OCI-LY1 (cell line): ENCODE measurements around the gene NCSTN.

Source experiments
- H2AFZ ChIP-seq: fragments of 200-600 bp; sonication (generic), shearing (Covaris generic); 2 replicates; pipeline ENCODE4 v1.6.0; 2014; ENCODE audit warnings: antibody characterized with exemption, mild to moderate bottlenecking, low read length
- H3F3A ChIP-seq: fragments of 200-600 bp; sonication (generic), shearing (Covaris generic); 2 replicates; pipeline ENCODE4 v1.6.0; 2014; ENCODE audit warnings: mild to moderate bottlenecking, antibody characterized with exemption, low read length, moderate library complexity; ENCODE audit not compliant: insufficient read depth
- H3K27ac ChIP-seq: fragments of 200-600 bp; sonication (generic); 2 replicates; pipeline ENCODE4 v1.5.1; 2014; ENCODE audit warnings: low read length, mixed run types, mild to moderate bottlenecking, low read depth; ENCODE audit not compliant: poor library complexity, severe bottlenecking
- H3K27me3 ChIP-seq: fragments of 200-600 bp; sonication (generic); 2 replicates; pipeline ENCODE4 v1.6.0; 2014; ENCODE audit warnings: antibody characterized with exemption, mild to moderate bottlenecking, low read length, moderate library complexity; ENCODE audit not compliant: insufficient read depth
- H3K36me3 ChIP-seq: fragments of 200-600 bp; sonication (generic); 2 replicates; pipeline ENCODE4 v1.6.1; 2014; ENCODE audit warnings: mild to moderate bottlenecking, antibody characterized with exemption, low read length, moderate library complexity, mixed read lengths; ENCODE audit not compliant: insufficient read depth
- H3K4me1 ChIP-seq: fragments of 200-600 bp; sonication (generic); 2 replicates; pipeline ENCODE4 v1.5.1; 2014; ENCODE audit warnings: mild to moderate bottlenecking, low read length, moderate library complexity; ENCODE audit not compliant: insufficient read depth, severe bottlenecking
- H3K4me2 ChIP-seq: fragments of 200-600 bp; sonication (generic), shearing (Covaris generic); 2 replicates; pipeline ENCODE4 v1.6.1; 2014; ENCODE audit warnings: low read length
- H3K4me3 ChIP-seq: fragments of 200-600 bp; sonication (generic); 2 replicates; pipeline ENCODE4 v1.5.1; 2014; ENCODE audit warnings: low read length, low read depth, mild to moderate bottlenecking, mixed read lengths; ENCODE audit not compliant: poor library complexity, severe bottlenecking
- H3K79me2 ChIP-seq: fragments of 200-600 bp; shearing (Covaris generic); 2 replicates; pipeline ENCODE4 v1.6.1; 2016; ENCODE audit warnings: mixed run types, low read length, mixed read lengths; ENCODE audit not compliant: insufficient read depth
- H3K9ac ChIP-seq: fragments of 200-600 bp; sonication (generic), shearing (Covaris generic); 2 replicates; pipeline ENCODE4 v1.6.1; 2014; ENCODE audit warnings: mild to moderate bottlenecking, low read length, mixed read lengths
- H3K9me2 ChIP-seq: fragments of 200-600 bp; sonication (generic), shearing (Covaris generic); 2 replicates; pipeline ENCODE4 v1.6.1; 2014; ENCODE audit warnings: low read depth, mild to moderate bottlenecking, low read length, mixed read lengths
- H3K9me3 ChIP-seq: fragments of 200-600 bp; shearing (Covaris generic); 2 replicates; pipeline ENCODE4 v1.6.1; 2014; ENCODE audit warnings: low read length, mixed read lengths
- H4K20me1 ChIP-seq: fragments of 200-600 bp; sonication (generic), shearing (Covaris generic); 2 replicates; pipeline ENCODE4 v1.6.0; 2016; ENCODE audit warnings: mild to moderate bottlenecking, low read length; ENCODE audit not compliant: insufficient read depth
- CTCF ChIP-seq: fragments of 200-600 bp; sonication (generic), shearing (Covaris generic); IDR thresholded peaks from 2 replicates; pipeline ENCODE4 v1.5.1; 2017; ENCODE audit warnings: mild to moderate bottlenecking, antibody characterized with exemption, low read length, moderate library complexity, mixed read lengths
- EZH2 ChIP-seq: fragments of 200-600 bp; sonication (generic), shearing (Covaris generic); IDR thresholded peaks from 2 replicates; pipeline ENCODE4 v1.8.0; 2017; ENCODE audit warnings: borderline replicate concordance, mixed run types, mild to moderate bottlenecking, antibody characterized with exemption, low read length, moderate library complexity, mixed read lengths

The NCSTN gene

GRCh38 chr1:160367934-160368923 lies 25.0 kb downstream of the NCSTN start:
- H3K36me3 ChIP-seq: no peaks in the 10 kb centered on the region
- H3K9ac ChIP-seq: no peak overlapping the region
- no peaks in the 10 kb centered on the region for H3K4me1 ChIP-seq
- H3K9me3 ChIP-seq: no peaks in the 10 kb centered on the region
- H2AFZ ChIP-seq: no peak overlapping the region
- no peaks in the 10 kb centered on the region for H3F3A ChIP-seq
- no peak overlapping the region for H3K27ac ChIP-seq
- H3K4me2 ChIP-seq: no peak overlapping the region
- no peaks in the 10 kb centered on the region for H4K20me1 ChIP-seq
- no peaks in the 10 kb centered on the region for H3K27me3 ChIP-seq
- TF ChIP-seq EZH2: no peak
- H3K9me2 ChIP-seq: no peaks in the 10 kb centered on the region
- H3K79me2 ChIP-seq: no peaks in the 10 kb centered on the region
- H3K4me3 ChIP-seq: no peak overlapping the region

- TF ChIP-seq EZH2: no peak
- no peak for TF ChIP-seq CTCF
- H3K27ac ChIP-seq: no peak overlapping the region
- no peaks in the 10 kb centered on the region for H3K9me3 ChIP-seq
- no peaks in the 10 kb centered on the region for H3F3A ChIP-seq
- H3K4me1 ChIP-seq: no peaks in the 10 kb centered on the region
- no peak overlapping the region for H3K4me2 ChIP-seq
- no peak overlapping the region for H3K9ac ChIP-seq
- no peaks in the 10 kb centered on the region for H3K9me2 ChIP-seq
- H3K4me3 ChIP-seq: no peak overlapping the region
- no peaks in the 10 kb centered on the region for H3K36me3 ChIP-seq
- H3K27me3 ChIP-seq: no peaks in the 10 kb centered on the region
- no peaks in the 10 kb centered on the region for H4K20me1 ChIP-seq
- no peak overlapping the region for H2AFZ ChIP-seq
- no peaks in the 10 kb centered on the region for H3K79me2 ChIP-seq
These were observed 25.9 kb downstream of the NCSTN start for GRCh38 chr1:160369087-160369486.

DNA sequence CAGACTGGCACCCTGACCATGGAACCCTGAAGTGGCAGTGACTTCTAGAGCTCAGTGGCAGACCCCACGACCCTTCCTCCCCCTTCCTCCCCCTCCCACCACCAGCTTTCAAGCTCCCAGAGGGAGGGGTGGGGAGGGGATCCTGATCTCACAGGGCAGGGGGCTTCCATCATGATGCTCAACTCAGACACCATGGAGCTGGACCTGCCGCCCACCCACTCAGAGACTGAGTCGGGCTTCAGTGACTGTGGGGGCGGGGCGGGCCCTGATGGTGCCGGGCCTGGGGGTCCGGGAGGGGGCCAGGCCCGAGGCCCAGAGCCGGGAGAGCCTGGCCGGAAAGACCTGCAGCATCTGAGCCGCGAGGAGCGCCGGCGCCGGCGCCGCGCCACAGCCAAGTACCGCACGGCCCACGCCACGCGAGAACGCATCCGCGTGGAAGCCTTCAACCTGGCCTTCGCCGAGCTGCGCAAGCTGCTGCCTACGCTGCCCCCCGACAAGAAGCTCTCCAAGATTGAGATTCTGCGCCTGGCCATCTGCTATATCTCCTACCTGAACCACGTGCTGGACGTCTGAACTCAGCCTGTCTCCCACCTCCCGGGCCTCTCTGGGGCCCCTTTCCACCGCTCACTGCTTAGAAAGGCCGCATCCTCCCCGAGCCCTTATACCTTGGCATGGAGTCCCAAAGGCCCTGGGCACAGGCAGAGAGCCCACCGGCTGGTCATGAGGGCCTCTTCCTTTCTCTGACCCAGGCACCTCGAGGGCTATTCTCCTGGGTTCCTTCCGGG lies 27.6 kb downstream of the NCSTN start:
- TF ChIP-seq CTCF (no peak), EZH2 (no peak)
- no peak overlapping the region for H2AFZ ChIP-seq
- no peak overlapping the region for H3K4me3 ChIP-seq
- H3K9ac ChIP-seq: no peak overlapping the region
- H3K9me2 ChIP-seq: no peaks in the 10 kb centered on the region
- H3K9me3 ChIP-seq: no peaks in the 10 kb centered on the region
- H3K4me2 ChIP-seq: no peak overlapping the region
- H3K36me3 ChIP-seq: no peaks in the 10 kb centered on the region
- H3K27me3 ChIP-seq: no peaks in the 10 kb centered on the region
- no peaks in the 10 kb centered on the region for H4K20me1 ChIP-seq
- H3K79me2 ChIP-seq: no peaks in the 10 kb centered on the region
- no peak overlapping the region for H3K27ac ChIP-seq
- H3K4me1 ChIP-seq: peaks cover 6% of the 10 kb centered on the region
- no peaks in the 10 kb centered on the region for H3F3A ChIP-seq
